Right lobe of liver (tissue), 6 donors: ENCODE results near the gene CCDC28B. TPM values are rescaled to one million over a fixed set of nuclear protein-coding genes. Genes with fewer than 3 reads are reported as not detected.
A peak's percentile ranks its signal among the peaks of the same experiment; 100 is the strongest.

Experiments used
- ATAC-seq, 4 donors: fragments of 200-7000 bp; cut with Tn5 transposase; one replicate each; pipeline ENCODE4 v1.9.1; 2020; ENCODE audit warnings: mild to moderate bottlenecking in 4 of 4, moderate library complexity in 4 of 4
- DNase-seq, 3 donors: peaks; one replicate each; pipeline ENCODE4 v3.0.0-alpha.2; 2020
- H3K27ac ChIP-seq, 3 donors: fragments of 200-600 bp; one replicate each; pipeline ENCODE4 v1.8.0; 2022
- H3K27me3 ChIP-seq, 2 donors: fragments of 200-600 bp; one replicate each; pipeline ENCODE4 v1.8.0; 2022
- H3K36me3 ChIP-seq, 4 donors: fragments of 200-600 bp; sonication (generic) in 1 of 4; one replicate each; pipeline versions ENCODE4 v1.5.1 to v1.8.0; 2017 to 2022; ENCODE audit warnings: control low read depth in 1 of 4
- H3K4me1 ChIP-seq, 4 donors: fragments of 200-600 bp; sonication (generic) in 1 of 4; one replicate each; pipeline versions ENCODE4 v1.5.1 to v1.8.0; 2017 to 2022; ENCODE audit warnings: control low read depth in 1 of 4
- H3K4me3 ChIP-seq, 3 donors: fragments of 200-600 bp; one replicate each; pipeline ENCODE4 v1.8.0; 2022
- H3K9me3 ChIP-seq, 4 donors: fragments of 200-600 bp; sonication (generic) in 1 of 4; one replicate each; pipeline versions ENCODE4 v1.5.1 to v1.8.0; 2017 to 2022; ENCODE audit warnings: control low read depth in 1 of 4
- POLR2A ChIP-seq: fragments of 450-650 bp; IDR thresholded peaks from one replicate; pipeline ENCODE4 v1.6.1; 2017; ENCODE audit warnings: antibody characterized with exemption, mild to moderate bottlenecking
- WGBS: methylation state at CpG from one replicate; pipeline ENCODE4 v1.1.6; 2018; ENCODE audit warnings: low coverage, low lambda C conversion rate; ENCODE audit not compliant: insufficient coverage; ENCODE audit errors: missing lambda C conversion rate; 5-methylcytosine and 5-hydroxymethylcytosine counted together
- intact Hi-C, 2 donors: fragments of 100-400 bp; cut with DNase I; formaldehyde crosslinking; loops; one replicate each; pipeline versions ENCODE4 v1.11.2 to v1.14.1; 2022
- total RNA-seq, 6 experiments: library from RNA; depleted of rRNA in 2 of 6; stranded (reverse); fragments of >200 nt in 2 of 6; fragmentation: NEBNext Ultra II Directional in 3 of 6; extraction: Animal tissue kit (Norgen Biotek cat#: 25700) in 3 of 6; gene quantifications; one replicate each; pipeline versions ENCODE4 v1.1.0 to v1.2.4, GENCODE V29; 2016 to 2023
- TF ChIP-seq, protein P1 (sequence below), 4 donors: fragments of 200-600 bp in 3 of 4; fragments of 450-650 bp in 1 of 4; IDR thresholded peaks; one replicate each; pipeline versions ENCODE4 v1.5.1 to v1.8.0; 2016 to 2022; ENCODE audit warnings: antibody characterized with exemption in 4 of 4, mild to moderate bottlenecking in 2 of 4
- donor health status: DM: no; HTN: yes; CAD: no.
- donor health status: DM: no; HTN: no; CAD: no.
- donor health status: DM: no; HTN: no; CAD: no.
- donor health status: DM: no; HTN: yes; CAD: no.
- donor health status: DM: no; HTN: yes; CAD: no.

Gene CCDC28B
- total RNA-seq, 6 experiments from 2014 or later = 0.56 to 1.3 (median 0.68) TPM

DNA sequence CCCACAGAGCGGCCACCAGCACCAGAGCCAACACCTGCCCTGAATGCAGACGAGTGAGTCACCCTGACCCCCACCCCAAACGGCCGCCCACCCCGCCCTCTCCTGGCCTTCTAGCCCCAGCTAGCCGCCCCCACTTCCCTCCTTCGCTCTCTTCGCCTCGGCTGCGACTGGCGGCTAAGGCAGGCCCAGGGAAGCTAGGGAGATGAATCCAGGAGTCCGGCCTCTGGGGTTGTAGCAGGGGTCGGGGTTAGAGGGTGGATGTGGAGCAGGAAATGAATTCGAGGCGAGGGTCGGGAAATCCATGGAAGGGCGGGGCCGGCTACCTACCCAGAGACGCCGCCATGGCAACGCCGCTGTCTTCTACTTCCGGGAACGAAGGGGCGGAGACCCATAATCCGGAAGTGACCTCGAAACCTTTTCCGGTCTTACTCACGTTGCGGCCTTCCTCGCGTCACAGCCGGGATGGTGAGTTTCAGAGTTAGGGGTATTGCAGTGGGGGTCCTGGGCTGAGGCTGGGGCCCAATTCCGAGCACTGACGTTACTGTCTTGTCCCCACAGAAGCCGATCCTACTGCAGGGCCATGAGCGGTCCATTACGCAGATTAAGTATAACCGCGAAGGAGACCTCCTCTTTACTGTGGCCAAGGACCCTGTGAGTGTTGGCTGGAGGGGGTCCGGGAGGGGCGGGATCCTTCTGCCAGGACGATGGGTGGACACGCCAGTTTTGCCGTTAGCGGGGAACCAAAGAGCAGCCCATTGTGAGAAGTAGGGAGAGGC, 21.8 kb downstream of the CCDC28B start, which contains the start of the genes EIF3I and TMEM234:
EIF3I (plus strand) TSS at position 428 of the 776 bp plus-strand sequence; CDS start at position 463, 35 bp downstream.
TMEM234 (minus strand) TSS at position 374 of the 776 bp plus-strand sequence; CDS start at position 343, 31 bp downstream.
- peak; percentile 92 to 97 (median 95) for ATAC-seq
- no peaks in the 10 kb centered on the region for H3K27me3 ChIP-seq
- no peaks in the 10 kb centered on the region for H3K9me3 ChIP-seq
- H3K4me3 ChIP-seq = peak within 1 kb of the TSS; percentile 73 to 93 (median 91)
- 2% methylated on average over 28 of the region's 46 CpGs for WGBS
- H3K36me3 ChIP-seq = peaks cover 0 to 25% (median 13%) of the 10 kb centered on the region in 4 donors
- peak; percentile 92 to 94 (median 94) for DNase-seq
- H3K27ac ChIP-seq = peak within 1 kb of the TSS; percentile 74 to 88 (median 81)
- intact Hi-C loops = no loop called here
- TF ChIP-seq, protein P1, sequence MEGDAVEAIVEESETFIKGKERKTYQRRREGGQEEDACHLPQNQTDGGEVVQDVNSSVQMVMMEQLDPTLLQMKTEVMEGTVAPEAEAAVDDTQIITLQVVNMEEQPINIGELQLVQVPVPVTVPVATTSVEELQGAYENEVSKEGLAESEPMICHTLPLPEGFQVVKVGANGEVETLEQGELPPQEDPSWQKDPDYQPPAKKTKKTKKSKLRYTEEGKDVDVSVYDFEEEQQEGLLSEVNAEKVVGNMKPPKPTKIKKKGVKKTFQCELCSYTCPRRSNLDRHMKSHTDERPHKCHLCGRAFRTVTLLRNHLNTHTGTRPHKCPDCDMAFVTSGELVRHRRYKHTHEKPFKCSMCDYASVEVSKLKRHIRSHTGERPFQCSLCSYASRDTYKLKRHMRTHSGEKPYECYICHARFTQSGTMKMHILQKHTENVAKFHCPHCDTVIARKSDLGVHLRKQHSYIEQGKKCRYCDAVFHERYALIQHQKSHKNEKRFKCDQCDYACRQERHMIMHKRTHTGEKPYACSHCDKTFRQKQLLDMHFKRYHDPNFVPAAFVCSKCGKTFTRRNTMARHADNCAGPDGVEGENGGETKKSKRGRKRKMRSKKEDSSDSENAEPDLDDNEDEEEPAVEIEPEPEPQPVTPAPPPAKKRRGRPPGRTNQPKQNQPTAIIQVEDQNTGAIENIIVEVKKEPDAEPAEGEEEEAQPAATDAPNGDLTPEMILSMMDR (IDR thresholded peaks at IDR 0.05) = no peak
- peak; percentile 70 for TF ChIP-seq POLR2A
- H3K4me1 ChIP-seq = peaks cover 0 to 30% (median 15%) of the 10 kb centered on the region in 4 donors

DNA sequence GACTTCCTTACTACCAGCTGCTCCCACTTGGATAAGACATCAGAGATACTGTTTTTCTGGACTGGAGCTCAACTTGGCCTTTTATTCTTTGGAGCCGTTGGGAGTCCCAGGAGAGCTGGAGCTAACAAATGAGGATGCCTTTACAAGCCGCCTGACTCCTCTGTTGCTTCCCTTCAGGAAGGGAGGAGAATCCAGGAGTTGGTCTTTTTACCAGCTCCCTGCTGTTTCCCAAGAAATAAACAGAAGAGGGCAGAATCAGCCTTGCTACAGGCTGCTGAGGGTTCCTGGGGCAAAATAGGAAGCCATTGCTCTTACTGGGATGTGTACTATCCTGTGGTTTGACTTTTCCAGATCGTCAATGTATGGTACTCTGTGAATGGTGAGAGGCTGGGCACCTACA, 23.3 kb downstream of the CCDC28B start:
- ATAC-seq = no peak
- 58% methylated on average over 2 of the region's 3 CpGs for WGBS
- TF ChIP-seq POLR2A = no peak
- TF ChIP-seq, protein P1 (IDR thresholded peaks at IDR 0.05) = no peak
- no peak for DNase-seq
- intact Hi-C loops = no loop called here
- Histone ChIP-seq H3K27ac (peak overlapping the region; percentile 28 to 81 (median 74)), H3K9me3 (no peaks in the 10 kb centered on the region), H3K4me1 (peaks cover 0 to 30% (median 15%) of the 10 kb centered on the region in 4 donors), H3K27me3 (no peaks in the 10 kb centered on the region), H3K4me3 (no peak overlapping the region), H3K36me3 (peaks cover 0 to 41% (median 20%) of the 10 kb centered on the region in 4 donors)

DNA sequence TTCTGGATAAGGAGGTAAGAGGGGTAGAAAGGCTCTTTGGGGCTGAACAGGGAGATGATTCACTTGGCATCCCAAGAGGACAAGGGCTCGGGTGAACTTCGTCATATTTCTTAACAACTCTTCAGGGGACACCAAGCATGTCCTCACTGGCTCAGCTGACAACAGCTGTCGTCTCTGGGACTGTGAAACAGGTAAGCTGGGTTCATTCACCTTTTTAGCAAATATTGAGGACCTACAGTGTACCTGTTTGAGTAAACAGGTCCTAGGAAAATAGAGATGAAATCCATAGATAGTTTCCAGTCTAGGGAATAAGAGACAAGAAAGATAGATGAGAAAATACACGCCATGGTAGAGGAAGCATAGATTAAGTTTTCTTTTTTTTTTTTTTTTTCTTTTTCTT, 23.9 kb downstream of the CCDC28B start:
- 31% methylated on average over 4 of the region's 4 CpGs for WGBS
- Histone ChIP-seq H3K27ac (peak overlapping the region in 2 of 3 donors; percentile 74 to 81), H3K27me3 (no peaks in the 10 kb centered on the region), H3K9me3 (no peaks in the 10 kb centered on the region), H3K4me1 (peaks cover 0 to 30% (median 15%) of the 10 kb centered on the region in 4 donors), H3K36me3 (peaks cover 0 to 47% (median 24%) of the 10 kb centered on the region in 4 donors), H3K4me3 (no peak overlapping the region)
- DNase-seq = no peak
- peak; percentile 50 to 73 (median 60) for ATAC-seq
- TF ChIP-seq, protein P1 (IDR thresholded peaks at IDR 0.05) = no peak
- TF ChIP-seq POLR2A = no peak
- intact Hi-C loops = no loop called here

DNA sequence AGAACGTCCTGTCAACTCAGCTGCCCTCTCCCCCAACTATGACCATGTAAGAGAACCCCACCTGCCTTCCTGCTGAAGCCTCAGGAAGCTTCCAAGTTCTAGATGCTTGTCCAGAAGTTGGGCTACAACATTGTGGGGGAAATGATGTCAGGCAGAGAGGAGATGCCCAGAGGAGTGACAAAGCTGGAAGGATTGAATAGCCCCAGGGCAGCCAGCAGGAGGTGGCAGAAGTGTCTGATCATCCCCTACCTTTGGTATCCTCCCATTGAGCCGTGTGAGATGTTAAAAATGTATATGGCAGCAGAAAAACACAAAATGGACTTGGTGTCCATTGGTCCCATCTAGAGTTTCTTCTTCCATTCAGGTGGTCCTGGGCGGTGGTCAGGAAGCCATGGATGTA, 28.4 kb downstream of the CCDC28B start:
- intact Hi-C loops = no loop called here
- Histone ChIP-seq H3K27me3 (no peaks in the 10 kb centered on the region), H3K4me1 (peaks cover 0 to 11% (median 3%) of the 10 kb centered on the region in 4 donors), H3K4me3 (no peak overlapping the region), H3K9me3 (no peaks in the 10 kb centered on the region), H3K27ac (no peak overlapping the region), H3K36me3 (peaks cover 0 to 74% (median 39%) of the 10 kb centered on the region in 4 donors)
- ATAC-seq (no peak), DNase-seq (no peak)
- 83% methylated on average over 2 of the region's 3 CpGs for WGBS
- TF ChIP-seq POLR2A = no peak
- TF ChIP-seq, protein P1 (IDR thresholded peaks at IDR 0.05) = no peak
